IMR-90 (cell line): ENCODE data around the gene NCR2. TPM values are rescaled to one million over a fixed set of nuclear protein-coding genes. Genes with fewer than 3 reads are reported as not detected.

Experiments used
- ATAC-seq: fragments of 200-7000 bp; cut with Tn5 transposase; 2 replicates; pipeline ENCODE4 v1.9.1; 2020; ENCODE audit warnings: low read depth, mild to moderate bottlenecking, moderate library complexity
- BruUV-seq: library from RNA; stranded (reverse); fragments of 400-500 nt; replicated peaks from 2 replicates; lab custom pipeline; 2021; lab: Mats Ljungman, UMichigan
- CTCF ChIA-PET: fragments of 300-600 bp; formaldehyde crosslinking; extraction: SDS; loops from one replicate; lab custom pipeline; 2021; ENCODE audit warnings: antibody characterized with exemption; lab: Yijun Ruan, JAX
- POLR2A ChIA-PET: fragments of 300-600 bp; sonication (Branson Sonifier 250); formaldehyde crosslinking; loops from one replicate; lab custom pipeline; 2022; ENCODE audit warnings: antibody characterized with exemption; ENCODE audit not compliant: unreplicated experiment; lab: Charles Lee
- DNase-seq: peaks from one replicate; pipeline ENCODE4 v3.0.0; 2013
- H2AFZ ChIP-seq: replicated peaks from 2 replicates; pipeline ENCODE3; 2013; ENCODE audit warnings: low read length, mild to moderate bottlenecking; ENCODE audit not compliant: poor library complexity
- H2AK5ac ChIP-seq: 2 replicates; pipeline ENCODE4 v1.6.1; 2013; ENCODE audit warnings: low read depth, low read length, inconsistent platforms
- H2AK9ac ChIP-seq: replicated peaks from 2 replicates; pipeline ENCODE3; 2013; ENCODE audit warnings: mild to moderate bottlenecking, low read depth, low read length, moderate library complexity; ENCODE audit not compliant: poor library complexity
- H2BK120ac ChIP-seq: 2 replicates; pipeline ENCODE4 v1.6.1; 2013; ENCODE audit warnings: low read depth, low read length, inconsistent platforms
- H2BK15ac ChIP-seq: 3 replicates; pipeline ENCODE4 v1.6.1; 2013; ENCODE audit warnings: low read depth, low read length, inconsistent platforms
- H2BK20ac ChIP-seq: 2 replicates; pipeline ENCODE4 v1.6.1; 2013; ENCODE audit warnings: low read depth, mild to moderate bottlenecking, inconsistent platforms, low read length, moderate library complexity
- H2BK5ac ChIP-seq: 2 replicates; pipeline ENCODE4 v1.6.1; 2013; ENCODE audit warnings: mild to moderate bottlenecking, low read depth, low read length, inconsistent platforms; ENCODE audit not compliant: poor library complexity, severe bottlenecking
- H3K14ac ChIP-seq: replicated peaks from 2 replicates; pipeline ENCODE4 v1.6.1; 2013; ENCODE audit warnings: low read depth, low read length, inconsistent platforms
- H3K18ac ChIP-seq: 2 replicates; pipeline ENCODE4 v1.6.1; 2013; ENCODE audit warnings: low read depth, low read length, control low read depth
- H3K23ac ChIP-seq: 2 replicates; pipeline ENCODE4 v1.6.1; 2013; ENCODE audit warnings: low read depth, low read length, inconsistent platforms
- H3K27ac ChIP-seq: 2 replicates; pipeline ENCODE4 v1.5.1; 2013; ENCODE audit warnings: mild to moderate bottlenecking, control low read depth, low read length; ENCODE audit not compliant: insufficient read depth
- H3K27me3 ChIP-seq: 2 replicates; pipeline ENCODE4 v1.6.1; 2013; ENCODE audit warnings: low read length; ENCODE audit not compliant: control insufficient read depth, insufficient read depth
- H3K36me3 ChIP-seq: 2 replicates; pipeline ENCODE4 v1.6.1; 2013; ENCODE audit warnings: low read length, mixed read lengths; ENCODE audit not compliant: control insufficient read depth, insufficient read depth
- H3K4ac ChIP-seq: 2 replicates; pipeline ENCODE4 v1.6.1; 2013; ENCODE audit warnings: low read depth, low read length, inconsistent platforms
- H3K4me1 ChIP-seq: 2 replicates; pipeline ENCODE4 v1.6.1; 2013; ENCODE audit warnings: low read length, mixed read lengths; ENCODE audit not compliant: control insufficient read depth, insufficient read depth
- H3K4me2 ChIP-seq: 2 replicates; pipeline ENCODE4 v1.6.1; 2013; ENCODE audit warnings: low read depth, mild to moderate bottlenecking, control low read depth, low read length, moderate library complexity
- H3K4me3 ChIP-seq: 2 replicates; pipeline ENCODE4 v1.5.1; 2013; ENCODE audit warnings: low read depth, mild to moderate bottlenecking, control low read depth, low read length, moderate library complexity; ENCODE audit not compliant: insufficient read depth
- H3K56ac ChIP-seq: 2 replicates; pipeline ENCODE4 v1.6.1; 2013; ENCODE audit warnings: low read length, inconsistent platforms; ENCODE audit not compliant: insufficient read depth; ENCODE audit errors: extremely low read depth
- H3K79me1 ChIP-seq, 2 experiments: 2 replicates each; pipeline ENCODE4 v1.6.1; 2013; ENCODE audit warnings: low read length in 2 of 2, inconsistent platforms in 1 of 2, low read depth in 1 of 2
- H3K9ac ChIP-seq: 2 replicates; pipeline ENCODE4 v1.6.1; 2013; ENCODE audit warnings: low read depth, low read length, control low read depth
- H3K9me1 ChIP-seq: 2 replicates; pipeline ENCODE4 v1.6.1; 2013; ENCODE audit warnings: low read length, inconsistent platforms; ENCODE audit not compliant: insufficient read depth
- H3K9me3 ChIP-seq: 2 replicates; pipeline ENCODE4 v1.6.1; 2013; ENCODE audit warnings: low read length; ENCODE audit not compliant: control insufficient read depth, insufficient read depth
- H4K20me1 ChIP-seq: 2 replicates; pipeline ENCODE4 v1.6.1; 2013; ENCODE audit warnings: low read length, inconsistent platforms; ENCODE audit not compliant: insufficient read depth
- H4K5ac ChIP-seq: 2 replicates; pipeline ENCODE4 v1.6.1; 2013; ENCODE audit warnings: mild to moderate bottlenecking, low read depth, low read length, control low read depth
- H4K8ac ChIP-seq, 2 experiments: 2 replicates each; pipeline ENCODE4 v1.6.1; 2013; ENCODE audit warnings: low read depth in 2 of 2, low read length in 2 of 2, control low read depth in 1 of 2, inconsistent platforms in 1 of 2
- H4K91ac ChIP-seq: 2 replicates; pipeline ENCODE4 v1.6.1; 2013; ENCODE audit warnings: low read depth, low read length, inconsistent platforms; ENCODE audit not compliant: insufficient read depth
- BHLHE40 ChIP-seq: fragments of 150-350 bp; IDR thresholded peaks from 2 replicates; pipeline ENCODE4 v1.6.1; 2016; ENCODE audit warnings: mild to moderate bottlenecking, low read depth, low read length
- CHD1 ChIP-seq: IDR thresholded peaks from 2 replicates; pipeline ENCODE4 v1.6.1; 2012; ENCODE audit warnings: low read depth, low read length, improper control_type of control experiment
- CTCF ChIP-seq: conservative IDR thresholded peaks from 2 replicates; pipeline ENCODE4 v1.5.1; 2012; ENCODE audit warnings: mild to moderate bottlenecking, low read depth, low read length, improper control_type of control experiment
- FOS ChIP-seq: fragments of 150-350 bp; IDR thresholded peaks from 2 replicates; pipeline ENCODE4 v1.6.1; 2016; ENCODE audit warnings: low read depth, low read length
- MAFK ChIP-seq: IDR thresholded peaks from 2 replicates; pipeline ENCODE4 v1.6.1; 2012; ENCODE audit warnings: low read depth, low read length, improper control_type of control experiment
- MAZ ChIP-seq: IDR thresholded peaks from 2 replicates; pipeline ENCODE4 v1.6.1; 2012; ENCODE audit warnings: low read depth, mild to moderate bottlenecking, low read length, improper control_type of control experiment, moderate library complexity, borderline replicate concordance
- MXI1 ChIP-seq: IDR thresholded peaks from 2 replicates; pipeline ENCODE4 v1.6.1; 2012; ENCODE audit warnings: low read depth, mild to moderate bottlenecking, low read length, moderate library complexity, borderline replicate concordance
- NFE2L2 ChIP-seq: fragments of 150-350 bp; IDR thresholded peaks from 2 replicates; pipeline ENCODE4 v1.6.1; 2016; ENCODE audit warnings: low read depth, mild to moderate bottlenecking, low read length
- POLR2A ChIP-seq: IDR thresholded peaks from 2 replicates; pipeline ENCODE4 v1.6.1; 2012; ENCODE audit warnings: mild to moderate bottlenecking, low read depth, low read length
- RAD21 ChIP-seq: IDR thresholded peaks from 2 replicates; pipeline ENCODE4 v1.6.1; 2012; ENCODE audit warnings: low read length, improper control_type of control experiment
- RCOR1 ChIP-seq: IDR thresholded peaks from 2 replicates; pipeline ENCODE4 v1.6.1; 2012; ENCODE audit warnings: mild to moderate bottlenecking, low read length, improper control_type of control experiment; ENCODE audit not compliant: insufficient replicate concordance
- RFX5 ChIP-seq: IDR thresholded peaks from 2 replicates; pipeline ENCODE4 v1.8.0; 2012; ENCODE audit warnings: low read depth, mild to moderate bottlenecking, low read length, moderate library complexity
- SMC3 ChIP-seq: fragments of 150-350 bp; IDR thresholded peaks from 2 replicates; pipeline ENCODE4 v1.6.1; 2016; ENCODE audit warnings: low read depth, mild to moderate bottlenecking, antibody characterized with exemption, low read length, moderate library complexity
- USF2 ChIP-seq: fragments of 150-350 bp; IDR thresholded peaks from 2 replicates; pipeline ENCODE4 v1.6.1; 2017; ENCODE audit warnings: mild to moderate bottlenecking, antibody characterized with exemption, low read length, low read depth
- WGBS, 2 experiments: methylation state at CpG; one replicate each; pipeline versions ENCODE4 v1.1.5 to v1.1.7; 2013; ENCODE audit warnings: missing lambda C conversion rate in 2 of 2; ENCODE audit not compliant: insufficient read length in 1 of 2; ENCODE audit errors: extremely low coverage in 2 of 2; 5-methylcytosine and 5-hydroxymethylcytosine counted together
- dilution Hi-C: fragments of 300-500 bp; cut with HindIII; formaldehyde crosslinking; loops from one replicate; pipeline ENCODE4 v1.14.3; 2018; ENCODE audit warnings: low sequenced_read_pairs; ENCODE audit not compliant: unreplicated experiment
- in situ Hi-C: fragments of 300-500 bp; cut with MboI; formaldehyde crosslinking; loops from 3 replicates; pipeline ENCODE4 v1.14.3; 2019; ENCODE audit warnings: low sequenced_read_pairs, inconsistent platforms, mixed read lengths
- intact Hi-C: fragments of 100-400 bp; cut with micrococcal nuclease; formaldehyde crosslinking; loops from 2 replicates; pipeline ENCODE4 v1.10.0; 2022
- polyA plus RNA-seq, 3 experiments: library from polyadenylated mRNA; depleted of rRNA; stranded (reverse); fragments of >200 nt; gene quantifications; 2 replicates each; pipeline ENCODE4 v1.2.3, GENCODE V29; 2012; ENCODE audit warnings: low replicate concordance in 1 of 3
- total RNA-seq: library from RNA; depleted of rRNA; stranded (reverse); fragments of >200 nt; gene quantifications from 2 replicates; pipeline ENCODE4 v1.2.3, GENCODE V29; 2012
- TF ChIP-seq, protein P1 (sequence below): fragments of 150-350 bp; IDR thresholded peaks from 2 replicates; pipeline ENCODE4 v1.6.1; 2016; ENCODE audit warnings: low read depth, mild to moderate bottlenecking, low read length, moderate library complexity, borderline replicate concordance

The NCR2 gene
- total and polyA plus RNA-seq, 2 of the 4 experiments (the other 2 are of a cell fraction): not detected

GRCh38 chr6:41327177-41327576 lies 8.2 kb upstream of the NCR2 start:
- H2AK5ac ChIP-seq: no peak overlapping the region
- H3K27me3 ChIP-seq: peaks cover 41% of the 10 kb centered on the region
- H3K4ac ChIP-seq: no peak overlapping the region
- BruUV-seq: no TSS peak
- no peaks in the 10 kb centered on the region for H3K36me3 ChIP-seq
- no peak overlapping the region for H4K5ac ChIP-seq
- H3K79me1 ChIP-seq: no peaks in the 10 kb centered on the region
- H3K4me1 ChIP-seq: no peaks in the 10 kb centered on the region
- H2BK15ac ChIP-seq: no peak overlapping the region
- ATAC-seq (no peak), DNase-seq (no peak)
- H2AK9ac ChIP-seq: no peak overlapping the region
- no peak overlapping the region for H2AFZ ChIP-seq
- no peak overlapping the region for H3K18ac ChIP-seq
- H4K20me1 ChIP-seq: no peaks in the 10 kb centered on the region
- TF ChIP-seq RFX5: no peak
- TF ChIP-seq USF2: no peak
- no peak for TF ChIP-seq NFE2L2
- no peak for TF ChIP-seq SMC3
- no peak for TF ChIP-seq FOS
- TF ChIP-seq RAD21: no peak
- TF ChIP-seq MXI1: no peak
- no peak for TF ChIP-seq POLR2A
- no peak for TF ChIP-seq CTCF
- TF ChIP-seq MAFK: no peak
- TF ChIP-seq MAZ: no peak
- no peak for TF ChIP-seq CHD1
- TF ChIP-seq BHLHE40: no peak
- TF ChIP-seq, protein P1, sequence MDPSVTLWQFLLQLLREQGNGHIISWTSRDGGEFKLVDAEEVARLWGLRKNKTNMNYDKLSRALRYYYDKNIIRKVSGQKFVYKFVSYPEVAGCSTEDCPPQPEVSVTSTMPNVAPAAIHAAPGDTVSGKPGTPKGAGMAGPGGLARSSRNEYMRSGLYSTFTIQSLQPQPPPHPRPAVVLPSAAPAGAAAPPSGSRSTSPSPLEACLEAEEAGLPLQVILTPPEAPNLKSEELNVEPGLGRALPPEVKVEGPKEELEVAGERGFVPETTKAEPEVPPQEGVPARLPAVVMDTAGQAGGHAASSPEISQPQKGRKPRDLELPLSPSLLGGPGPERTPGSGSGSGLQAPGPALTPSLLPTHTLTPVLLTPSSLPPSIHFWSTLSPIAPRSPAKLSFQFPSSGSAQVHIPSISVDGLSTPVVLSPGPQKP: no peak
- no peak for TF ChIP-seq RCOR1
- WGBS, 2 experiments: no CpG with 5 or more reads among the region's 2 CpGs
- H3K23ac ChIP-seq: no peak overlapping the region
- no peaks in the 10 kb centered on the region for H3K9me1 ChIP-seq
- no peak overlapping the region for H2BK20ac ChIP-seq
- no peak overlapping the region for H3K14ac ChIP-seq
- H4K8ac ChIP-seq: no peak overlapping the region
- H3K9ac ChIP-seq: no peak overlapping the region
- no peak overlapping the region for H3K4me3 ChIP-seq
- no peak overlapping the region for H3K4me2 ChIP-seq
- ChIA-PET CTCF (no interaction called here), POLR2A (no interaction called here)
- H3K27ac ChIP-seq: no peak overlapping the region
- intact Hi-C loops: no loop called here
- in situ Hi-C loops: no loop called here
- no peak overlapping the region for H4K91ac ChIP-seq
- no peak overlapping the region for H2BK5ac ChIP-seq
- no peaks in the 10 kb centered on the region for H3K9me3 ChIP-seq
- dilution Hi-C loops: no loop called here
- no peak overlapping the region for H2BK120ac ChIP-seq
- no peak overlapping the region for H3K56ac ChIP-seq
